Measurements from ENCODE around the gene TOP3A.

Gene TOP3A

DNA sequence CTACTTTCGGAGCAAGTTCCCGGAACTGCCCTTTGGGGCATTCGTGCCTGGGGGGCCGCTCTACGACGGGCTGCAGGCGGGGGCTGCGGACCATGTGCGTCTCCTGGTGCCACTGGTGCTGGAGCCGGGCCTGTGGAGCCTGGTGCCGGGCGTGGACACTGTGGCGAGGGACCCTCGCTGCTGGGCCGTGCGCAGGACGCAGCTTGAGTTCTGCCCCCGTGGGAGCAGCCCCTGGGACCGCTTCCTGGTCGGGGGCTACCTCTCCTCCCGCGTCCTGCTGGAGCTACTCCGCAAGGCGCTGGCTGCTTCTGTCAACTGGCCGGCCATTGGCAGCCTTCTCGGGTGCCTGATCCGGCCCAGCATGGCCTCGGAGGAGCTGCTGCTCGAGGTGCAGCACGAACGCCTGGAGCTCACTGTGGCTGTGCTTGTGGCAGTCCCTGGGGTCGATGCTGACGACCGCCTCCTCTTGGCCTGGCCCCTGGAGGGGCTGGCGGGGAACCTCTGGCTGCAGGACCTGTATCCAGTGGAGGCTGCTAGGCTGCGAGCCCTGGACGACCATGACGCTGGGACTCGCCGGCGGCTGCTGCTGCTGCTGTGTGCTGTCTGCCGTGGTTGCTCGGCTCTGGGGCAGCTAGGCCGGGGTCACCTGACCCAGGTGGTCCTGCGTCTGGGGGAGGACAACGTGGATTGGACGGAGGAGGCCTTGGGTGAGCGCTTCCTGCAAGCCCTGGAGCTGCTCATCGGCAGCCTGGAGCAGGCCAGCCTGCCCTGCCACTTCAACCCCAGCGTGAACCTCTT lies 50.7 kb downstream of the TOP3A start:
- TF ChIP-seq YY1 (IDR thresholded peaks at IDR 0.05; ENCODE audit: low read depth) (no peak), RAD21 (IDR thresholded peaks at IDR 0.05; ENCODE audit: low read depth) (no peak), EGR1 (IDR thresholded peaks at IDR 0.05) (no peak), FOXM1 (IDR thresholded peaks at IDR 0.05; ENCODE audit: borderline replicate concordance, low read depth) (no peak)
- TF ChIP-seq, protein P1, sequence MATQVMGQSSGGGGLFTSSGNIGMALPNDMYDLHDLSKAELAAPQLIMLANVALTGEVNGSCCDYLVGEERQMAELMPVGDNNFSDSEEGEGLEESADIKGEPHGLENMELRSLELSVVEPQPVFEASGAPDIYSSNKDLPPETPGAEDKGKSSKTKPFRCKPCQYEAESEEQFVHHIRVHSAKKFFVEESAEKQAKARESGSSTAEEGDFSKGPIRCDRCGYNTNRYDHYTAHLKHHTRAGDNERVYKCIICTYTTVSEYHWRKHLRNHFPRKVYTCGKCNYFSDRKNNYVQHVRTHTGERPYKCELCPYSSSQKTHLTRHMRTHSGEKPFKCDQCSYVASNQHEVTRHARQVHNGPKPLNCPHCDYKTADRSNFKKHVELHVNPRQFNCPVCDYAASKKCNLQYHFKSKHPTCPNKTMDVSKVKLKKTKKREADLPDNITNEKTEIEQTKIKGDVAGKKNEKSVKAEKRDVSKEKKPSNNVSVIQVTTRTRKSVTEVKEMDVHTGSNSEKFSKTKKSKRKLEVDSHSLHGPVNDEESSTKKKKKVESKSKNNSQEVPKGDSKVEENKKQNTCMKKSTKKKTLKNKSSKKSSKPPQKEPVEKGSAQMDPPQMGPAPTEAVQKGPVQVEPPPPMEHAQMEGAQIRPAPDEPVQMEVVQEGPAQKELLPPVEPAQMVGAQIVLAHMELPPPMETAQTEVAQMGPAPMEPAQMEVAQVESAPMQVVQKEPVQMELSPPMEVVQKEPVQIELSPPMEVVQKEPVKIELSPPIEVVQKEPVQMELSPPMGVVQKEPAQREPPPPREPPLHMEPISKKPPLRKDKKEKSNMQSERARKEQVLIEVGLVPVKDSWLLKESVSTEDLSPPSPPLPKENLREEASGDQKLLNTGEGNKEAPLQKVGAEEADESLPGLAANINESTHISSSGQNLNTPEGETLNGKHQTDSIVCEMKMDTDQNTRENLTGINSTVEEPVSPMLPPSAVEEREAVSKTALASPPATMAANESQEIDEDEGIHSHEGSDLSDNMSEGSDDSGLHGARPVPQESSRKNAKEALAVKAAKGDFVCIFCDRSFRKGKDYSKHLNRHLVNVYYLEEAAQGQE (IDR thresholded peaks at IDR 0.05; ENCODE audit: low read depth): no peak

GRCh38 chr17:18262641-18263040 lies 52.2 kb downstream of the TOP3A start:
- TF ChIP-seq EP300 (IDR thresholded peaks at IDR 0.05; ENCODE audit: borderline replicate concordance) (no peak), NFIC (IDR thresholded peaks at IDR 0.05) (no peak), TEAD4 (IDR thresholded peaks at IDR 0.05) (no peak), TAF1 (IDR thresholded peaks at IDR 0.05; ENCODE audit: low read depth) (no peak), ZBTB7A (IDR thresholded peaks at IDR 0.05; ENCODE audit: low read depth) (no peak), CEBPB (IDR thresholded peaks at IDR 0.05) (no peak), FOXM1 (IDR thresholded peaks at IDR 0.05; ENCODE audit: borderline replicate concordance, low read depth) (no peak), CREB1 (IDR thresholded peaks at IDR 0.05; ENCODE audit: low read depth) (no peak), TCF12 (IDR thresholded peaks at IDR 0.05; ENCODE audit: low read depth) (no peak), RAD21 (IDR thresholded peaks at IDR 0.05; ENCODE audit: low read depth) (no peak), EGR1 (IDR thresholded peaks at IDR 0.05) (no peak), YY1 (IDR thresholded peaks at IDR 0.05; ENCODE audit: low read depth) (no peak)
- TF ChIP-seq, protein P1 (IDR thresholded peaks at IDR 0.05; ENCODE audit: low read depth): no peak
- TF ChIP-seq, protein P2, sequence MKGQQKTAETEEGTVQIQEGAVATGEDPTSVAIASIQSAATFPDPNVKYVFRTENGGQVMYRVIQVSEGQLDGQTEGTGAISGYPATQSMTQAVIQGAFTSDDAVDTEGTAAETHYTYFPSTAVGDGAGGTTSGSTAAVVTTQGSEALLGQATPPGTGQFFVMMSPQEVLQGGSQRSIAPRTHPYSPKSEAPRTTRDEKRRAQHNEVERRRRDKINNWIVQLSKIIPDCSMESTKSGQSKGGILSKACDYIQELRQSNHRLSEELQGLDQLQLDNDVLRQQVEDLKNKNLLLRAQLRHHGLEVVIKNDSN (IDR thresholded peaks at IDR 0.05): no peak
- TF ChIP-seq, protein P3, sequence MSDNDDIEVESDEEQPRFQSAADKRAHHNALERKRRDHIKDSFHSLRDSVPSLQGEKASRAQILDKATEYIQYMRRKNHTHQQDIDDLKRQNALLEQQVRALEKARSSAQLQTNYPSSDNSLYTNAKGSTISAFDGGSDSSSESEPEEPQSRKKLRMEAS (IDR thresholded peaks at IDR 0.05): no peak

DNA sequence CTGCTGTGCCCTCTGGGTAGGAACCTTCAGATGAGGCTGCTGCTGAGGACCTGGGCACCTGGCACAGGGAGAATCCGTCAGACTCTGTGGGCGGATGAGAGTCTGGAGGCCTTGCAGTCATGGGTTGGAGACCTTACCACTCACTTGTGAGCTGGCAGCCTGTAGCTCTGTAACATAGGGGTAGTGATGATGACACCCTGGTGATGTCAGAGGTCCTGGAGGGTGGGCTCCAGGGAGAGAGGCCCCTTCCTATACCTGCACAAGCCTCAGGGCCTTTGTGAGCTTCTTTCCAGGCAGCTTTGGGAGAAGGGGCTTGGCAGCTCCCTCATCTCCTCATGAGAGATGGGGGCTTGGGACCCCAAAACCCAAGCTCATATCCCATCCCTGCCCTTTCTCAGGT lies 52.7 kb downstream of the TOP3A start:
- TF ChIP-seq YY1 (IDR thresholded peaks at IDR 0.05; ENCODE audit: low read depth) (no peak), TAF1 (IDR thresholded peaks at IDR 0.05; ENCODE audit: low read depth) (no peak), NFIC (IDR thresholded peaks at IDR 0.05) (no peak), CREB1 (IDR thresholded peaks at IDR 0.05; ENCODE audit: low read depth) (no peak), CEBPB (IDR thresholded peaks at IDR 0.05) (no peak), ZBTB7A (IDR thresholded peaks at IDR 0.05; ENCODE audit: low read depth) (no peak), RAD21 (IDR thresholded peaks at IDR 0.05; ENCODE audit: low read depth) (no peak), EP300 (IDR thresholded peaks at IDR 0.05; ENCODE audit: borderline replicate concordance) (no peak), TEAD4 (IDR thresholded peaks at IDR 0.05) (no peak), EGR1 (IDR thresholded peaks at IDR 0.05) (no peak), TCF12 (IDR thresholded peaks at IDR 0.05; ENCODE audit: low read depth) (no peak), FOXM1 (IDR thresholded peaks at IDR 0.05; ENCODE audit: borderline replicate concordance, low read depth) (no peak)
- TF ChIP-seq, protein P1 (IDR thresholded peaks at IDR 0.05; ENCODE audit: low read depth): no peak
- TF ChIP-seq, protein P3 (IDR thresholded peaks at IDR 0.05): no peak
- TF ChIP-seq, protein P2 (IDR thresholded peaks at IDR 0.05): no peak

DNA sequence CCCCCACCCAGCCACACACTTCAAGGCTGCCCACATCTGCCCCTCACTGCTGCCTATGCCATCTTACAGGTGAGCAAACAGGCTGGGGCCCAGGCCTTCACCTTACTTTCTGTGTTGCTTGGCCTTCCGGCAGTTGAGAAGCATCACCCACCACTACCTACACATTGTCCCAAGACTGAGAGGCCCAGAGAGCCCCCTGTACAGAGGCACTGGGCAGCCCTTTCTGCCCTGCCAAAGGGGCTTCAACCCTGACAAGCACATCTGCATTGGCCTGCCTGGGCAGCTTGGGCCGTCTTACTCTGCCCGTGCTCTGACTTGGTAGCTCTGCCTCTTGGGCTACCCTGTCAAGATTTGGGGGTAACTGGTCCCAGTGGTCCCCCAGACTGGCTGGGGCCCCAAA lies 53.1 kb downstream of the TOP3A start:
- TF ChIP-seq CREB1 (IDR thresholded peaks at IDR 0.05; ENCODE audit: low read depth) (no peak), FOXM1 (IDR thresholded peaks at IDR 0.05; ENCODE audit: borderline replicate concordance, low read depth) (no peak), YY1 (IDR thresholded peaks at IDR 0.05; ENCODE audit: low read depth) (no peak), CEBPB (IDR thresholded peaks at IDR 0.05) (no peak), TCF12 (IDR thresholded peaks at IDR 0.05; ENCODE audit: low read depth) (no peak), ZBTB7A (IDR thresholded peaks at IDR 0.05; ENCODE audit: low read depth) (no peak), RAD21 (IDR thresholded peaks at IDR 0.05; ENCODE audit: low read depth) (no peak), NFIC (IDR thresholded peaks at IDR 0.05) (no peak)
- TF ChIP-seq, protein P3 (IDR thresholded peaks at IDR 0.05): no peak

Measured in Ishikawa (cell line).